Posterior vena cava (tissue), 2 donors: ENCODE results near the gene SLC9B2. TPM values are rescaled to one million over a fixed set of nuclear protein-coding genes. Genes with fewer than 3 reads are reported as not detected.
A peak's percentile ranks its signal among the peaks of the same experiment; 100 is the strongest.
"Not testable (repeated sequence)": the region's sequence is repeated elsewhere in the genome, so short reads cannot be mapped to it uniquely, and the experiment has no call there.

ENCODE experiments used
- DNase-seq: peaks from one replicate; pipeline ENCODE4 v3.0.0-alpha.2; 2020; ENCODE audit warnings: low spot score
- intact Hi-C, 2 donors: fragments of 100-400 bp; cut with DNase I; formaldehyde crosslinking; loops; one replicate each; pipeline versions ENCODE4 v1.14.1 to v1.14.2; 2022 to 2023
- total RNA-seq, 2 donors: library from RNA; stranded (reverse); fragmentation: NEBNext Ultra II Directional; extraction: Animal tissue kit (Norgen Biotek cat#: 25700); gene quantifications; one replicate each; pipeline ENCODE4 v1.2.1, GENCODE V29; 2021
- donor health status: DM: yes; HTN: yes; CAD: no.
- donor health status: DM: yes; HTN: yes; CAD: no.

Gene SLC9B2
- total RNA-seq, 2 donors from 2014 or later, result 14.6 to 18.7 TPM

GRCh38 chr4:103030791-103031190 is 45.8 kb downstream of the SLC9B2 start:
- intact Hi-C loops, result no loop called here
- no peak for DNase-seq

- DNase-seq, result no peak
- intact Hi-C loops, result loop anchor here in 1 of 2 donors (10.0 kb wide), 1 partner anchor 46 kb away; the partner anchor contains the start of gene SLC9B2
Observed at GRCh38 chr4:103029300-103029699, 47.3 kb downstream of the SLC9B2 start.

- intact Hi-C loops, result loop anchor here in 1 of 2 donors (10.0 kb wide), 1 partner anchor 48 kb away; the partner anchor contains the start of gene SLC9B2
- no peak for DNase-seq
Observed at GRCh38 chr4:103026868-103027267, 49.7 kb downstream of the SLC9B2 start.

- intact Hi-C loops, result loop anchor here in 1 of 2 donors (10.0 kb wide), 1 partner anchor 50 kb away; the partner anchor contains the start of gene SLC9B2
- DNase-seq, result no peak
Observed at GRCh38 chr4:103024996-103025395, 51.6 kb downstream of the SLC9B2 start.

- intact Hi-C loops, result loop anchor here in 1 of 2 donors (10.0 kb wide), 1 partner anchor 54 kb away; the partner anchor contains the start of gene SLC9B2
- no peak for DNase-seq
Observed at GRCh38 chr4:103021120-103021519, 55.4 kb downstream of the SLC9B2 start.

- peak; percentile 98 for DNase-seq
- intact Hi-C loops, result loop anchor here in 1 of 2 donors (10.0 kb wide), 1 partner anchor 55 kb away; the partner anchor contains the start of gene SLC9B2
Observed at GRCh38 chr4:103019308-103020124, 57.0 kb downstream of the SLC9B2 start, which contains the start of gene SLC9B1. Gene SLC9B1, minus strand, starts transcription at chr4:103019705. Its CDS starts 27,994 bp downstream, at chr4:102991711.

GRCh38 chr4:103018391-103019307 is 57.9 kb downstream of the SLC9B2 start:
- no peak for DNase-seq
- intact Hi-C loops, result no loop called here

GRCh38 chr4:103012551-103012950 is 64.0 kb downstream of the SLC9B2 start:
- no peak for DNase-seq
- intact Hi-C loops, result loop anchor here in 1 of 2 donors (5.0 kb wide), 1 partner anchor 390 kb away; no protein-coding TSS in a partner anchor

GRCh38 chr4:103012060-103012459 is 64.5 kb downstream of the SLC9B2 start:
- no peak for DNase-seq
- intact Hi-C loops, result loop anchor here in 1 of 2 donors (5.0 kb wide), 1 partner anchor 390 kb away; no protein-coding TSS in a partner anchor

- no peak for DNase-seq
- intact Hi-C loops, result loop anchor here in 1 of 2 donors (5.0 kb wide), 1 partner anchor 389 kb away; no protein-coding TSS in a partner anchor
Observed at GRCh38 chr4:103011378-103012025, 65.1 kb downstream of the SLC9B2 start.

- no peak for DNase-seq
- intact Hi-C loops, result loop anchor here in 1 of 2 donors (5.0 kb wide), 1 partner anchor 389 kb away; no protein-coding TSS in a partner anchor
Observed at GRCh38 chr4:103010804-103011203, 65.8 kb downstream of the SLC9B2 start.

- no peak for DNase-seq
- intact Hi-C loops, result loop anchor here (5.0 kb wide), 2 partner anchors 377 to 557 kb away; no protein-coding TSS in a partner anchor
Observed at GRCh38 chr4:103008875-103009729, 67.5 kb downstream of the SLC9B2 start.

- intact Hi-C loops, result no loop called here
- no peak for DNase-seq
Observed at GRCh38 chr4:103002551-103002950, 74.0 kb downstream of the SLC9B2 start.

GRCh38 chr4:102994803-102995202 is 81.8 kb downstream of the SLC9B2 start:
- intact Hi-C loops, result loop anchor here in 1 of 2 donors (10.0 kb wide), 1 partner anchor 1670 kb away; no protein-coding TSS in a partner anchor
- DNase-seq, result no peak

GRCh38 chr4:102993985-102994384 is 82.6 kb downstream of the SLC9B2 start:
- intact Hi-C loops, result loop anchor here in 1 of 2 donors (10.0 kb wide), 1 partner anchor 1671 kb away; no protein-coding TSS in a partner anchor

GRCh38 chr4:102988429-102989020 is 88.0 kb downstream of the SLC9B2 start:
- no peak for DNase-seq
- intact Hi-C loops, result no loop called here

More at GRCh38 chr4:102993985-102994384, 82.6 kb downstream of the SLC9B2 start:
- DNase-seq, result not testable (repeated sequence)

- DNase-seq, result no peak
- intact Hi-C loops, result no loop called here
Observed at GRCh38 chr4:102981005-102981404, 95.6 kb downstream of the SLC9B2 start.
